GM19035 (cell line): Measurements from ENCODE around the gene TAOK3.
"Not testable (repeated sequence)": the region's sequence is repeated elsewhere in the genome, so short reads cannot be mapped to it uniquely, and the experiment has no call there.

Source experiments
- ATAC-seq: cut with Tn5 transposase; IDR thresholded peaks from one replicate; pipeline ENCODE4 v1.9.1; 2021; ENCODE audit not compliant: unreplicated experiment

The TAOK3 gene

DNA sequence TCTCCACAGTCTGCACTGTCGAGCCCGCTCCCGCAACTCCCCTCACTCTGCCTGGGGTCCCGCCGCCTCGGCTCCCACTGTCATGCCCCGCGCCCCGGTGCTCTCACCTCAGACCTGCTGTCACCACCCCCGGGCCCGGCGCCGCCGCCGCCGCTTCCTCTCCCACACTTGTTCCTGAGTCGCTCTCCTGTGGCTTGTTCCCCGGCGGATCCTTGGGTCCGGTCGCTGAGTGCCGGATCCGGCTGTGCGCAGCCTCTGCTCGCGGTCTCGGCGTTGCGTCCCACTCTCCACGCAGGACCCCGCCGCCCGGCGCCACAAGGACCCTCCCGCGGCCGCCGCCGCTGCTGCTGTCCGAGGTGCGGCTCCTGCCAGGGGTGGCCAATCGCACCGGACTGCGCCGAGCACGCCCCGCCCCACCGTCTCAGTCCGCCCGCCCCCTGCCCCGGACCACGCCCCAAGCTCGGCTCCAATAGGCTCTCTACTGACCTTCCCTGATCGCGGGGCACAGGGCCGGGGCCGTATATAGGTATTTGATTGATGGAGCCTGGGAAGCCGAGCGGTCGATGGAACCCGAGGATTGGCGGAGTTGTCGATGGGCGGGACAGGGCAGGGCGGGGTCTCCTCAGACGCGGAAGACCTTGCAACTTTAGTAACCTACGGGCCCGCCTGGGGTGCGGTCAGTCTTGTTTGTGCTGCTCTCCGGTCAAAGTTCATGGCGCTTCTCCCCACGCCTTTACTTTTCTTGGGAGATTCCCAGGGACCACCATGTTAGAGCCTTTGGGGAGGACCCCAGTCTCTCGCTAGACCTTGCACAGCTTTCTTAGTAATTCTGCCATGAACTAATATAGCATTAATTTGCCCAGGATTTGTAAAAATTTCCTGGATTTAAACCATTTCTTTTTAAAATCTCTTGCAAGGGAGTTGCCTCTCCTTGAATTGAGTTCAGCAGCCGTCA lies at the start of gene TAOK3:
Gene TAOK3, minus strand, starts transcription at position 367 of the 955 bp plus-strand sequence. CDS start 117,340 bp downstream, outside the sequence.
- peak; percentile 79 for ATAC-seq

GRCh38 chr12:118420673-118421072 lies 48.0 kb upstream of the TAOK3 start:
- ATAC-seq = no peak

GRCh38 chr12:118418385-118419057 lies 45.8 kb upstream of the TAOK3 start:
- ATAC-seq = no peak

GRCh38 chr12:118417942-118418341 lies 45.2 kb upstream of the TAOK3 start:
- no peak for ATAC-seq

DNA sequence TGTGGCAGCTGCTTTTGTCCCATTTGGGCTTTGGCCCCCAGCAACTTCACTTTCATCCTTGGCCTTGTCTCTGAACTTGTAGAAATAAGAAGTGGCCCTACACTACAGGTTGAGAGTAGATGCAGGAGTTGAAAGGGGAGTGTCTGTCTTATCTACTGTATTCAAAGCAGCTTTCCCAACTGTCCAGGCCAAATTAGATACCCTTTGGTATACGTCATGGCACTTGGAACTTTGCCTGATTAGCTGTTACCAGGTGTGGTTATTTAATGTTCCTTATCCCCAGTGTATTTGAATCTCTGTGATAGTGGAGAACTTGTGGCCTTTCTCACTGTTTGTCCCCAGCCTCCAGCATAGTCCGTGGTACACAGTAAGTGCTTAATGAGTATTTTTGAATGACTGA lies 37.1 kb upstream of the TAOK3 start:
- no peak for ATAC-seq

DNA sequence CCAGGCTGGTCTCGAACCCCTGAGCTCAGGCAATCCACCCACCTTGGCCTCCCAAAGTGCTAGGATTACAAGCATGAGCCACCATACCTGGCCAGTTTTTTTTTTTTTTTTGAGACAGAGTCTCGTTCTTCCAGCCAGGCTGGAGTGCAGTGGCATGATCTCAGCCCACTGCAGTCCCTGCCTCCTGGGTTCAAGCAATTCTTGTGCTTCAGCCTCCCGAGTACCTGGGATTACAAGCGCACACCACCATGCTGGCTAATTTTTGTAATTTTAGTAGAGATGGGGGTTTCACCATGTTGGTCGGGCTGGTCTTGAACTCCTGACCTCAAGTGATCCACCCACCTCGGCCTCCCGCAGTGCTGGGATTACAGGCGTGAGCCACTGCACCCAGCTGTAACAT lies 35.5 kb upstream of the TAOK3 start:
- ATAC-seq = not testable (repeated sequence)

- no peak for ATAC-seq
These were observed 32.3 kb upstream of the TAOK3 start for GRCh38 chr12:118404876-118405521.

GRCh38 chr12:118402251-118402650 lies 29.5 kb upstream of the TAOK3 start:
- no peak for ATAC-seq

GRCh38 chr12:118398940-118399339 lies 26.2 kb upstream of the TAOK3 start:
- ATAC-seq = no peak

GRCh38 chr12:118398524-118398923 lies 25.8 kb upstream of the TAOK3 start:
- ATAC-seq = no peak

GRCh38 chr12:118397708-118398440 lies 25.2 kb upstream of the TAOK3 start:
- no peak for ATAC-seq

DNA sequence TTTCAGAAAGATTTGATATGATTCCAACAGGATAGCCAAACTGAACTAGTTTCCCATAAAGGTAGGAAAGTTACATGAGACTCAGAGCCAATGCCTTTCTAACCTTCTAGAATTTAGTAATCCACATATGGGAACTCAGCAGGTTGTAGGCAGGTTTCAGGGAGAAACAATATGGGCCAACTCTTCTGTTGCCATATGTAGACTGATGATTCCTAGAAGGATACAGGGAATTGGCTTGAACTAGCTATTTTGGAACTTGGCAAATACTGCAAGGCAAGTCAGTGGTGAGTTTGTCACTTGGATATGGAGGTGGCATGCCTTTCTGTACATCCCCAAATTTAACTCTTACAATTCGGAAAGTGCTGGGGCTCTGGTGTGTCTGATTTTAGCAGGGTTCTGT lies 19.1 kb upstream of the TAOK3 start:
- ATAC-seq = no peak

DNA sequence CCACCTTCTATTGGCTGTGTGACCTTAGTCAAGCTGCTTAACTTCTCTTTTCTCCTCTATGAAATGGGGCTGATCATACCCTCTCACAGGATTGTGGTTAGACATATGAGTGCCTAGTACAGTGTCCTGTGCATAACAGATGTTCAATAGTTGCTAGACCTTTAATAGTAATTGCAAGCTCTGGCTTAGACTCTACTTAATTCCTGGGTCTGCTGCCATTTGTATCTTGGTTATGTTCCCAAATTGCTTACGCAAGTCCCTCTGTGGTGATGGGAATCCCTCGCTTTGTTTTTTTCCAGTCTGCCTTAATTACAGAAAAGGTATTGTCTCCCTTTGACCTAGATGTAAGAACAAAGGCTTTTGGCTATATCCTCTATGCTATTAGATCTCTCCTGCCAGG lies 18.7 kb upstream of the TAOK3 start:
- ATAC-seq = no peak

DNA sequence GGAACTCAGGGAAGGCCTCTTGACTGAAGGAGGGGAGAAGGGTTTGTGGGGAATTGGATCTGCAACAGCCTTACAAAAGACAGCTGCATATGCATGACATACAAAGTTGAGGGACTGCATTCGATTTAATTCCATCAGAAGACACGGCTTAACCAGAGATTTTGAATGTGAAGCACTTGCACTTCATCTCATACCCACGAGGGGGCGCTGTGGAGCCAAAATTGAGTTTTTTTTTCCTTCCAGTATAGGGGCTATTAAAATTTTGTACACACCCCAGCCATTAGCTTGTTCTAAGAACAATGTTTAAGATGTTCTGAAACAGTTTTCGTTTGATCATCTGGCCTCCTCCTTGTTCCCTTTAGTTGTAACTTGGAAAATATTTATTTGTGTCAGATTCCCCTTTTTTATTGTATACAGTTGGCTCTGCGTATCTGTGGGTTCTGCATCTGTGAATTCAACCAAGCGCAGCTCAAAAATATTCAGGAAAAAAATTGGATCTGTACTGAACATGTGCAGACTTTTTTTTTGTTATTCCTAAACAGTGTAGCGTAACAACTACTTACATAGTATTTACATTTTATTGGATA lies 5.3 kb upstream of the TAOK3 start:
- ATAC-seq = no peak

DNA sequence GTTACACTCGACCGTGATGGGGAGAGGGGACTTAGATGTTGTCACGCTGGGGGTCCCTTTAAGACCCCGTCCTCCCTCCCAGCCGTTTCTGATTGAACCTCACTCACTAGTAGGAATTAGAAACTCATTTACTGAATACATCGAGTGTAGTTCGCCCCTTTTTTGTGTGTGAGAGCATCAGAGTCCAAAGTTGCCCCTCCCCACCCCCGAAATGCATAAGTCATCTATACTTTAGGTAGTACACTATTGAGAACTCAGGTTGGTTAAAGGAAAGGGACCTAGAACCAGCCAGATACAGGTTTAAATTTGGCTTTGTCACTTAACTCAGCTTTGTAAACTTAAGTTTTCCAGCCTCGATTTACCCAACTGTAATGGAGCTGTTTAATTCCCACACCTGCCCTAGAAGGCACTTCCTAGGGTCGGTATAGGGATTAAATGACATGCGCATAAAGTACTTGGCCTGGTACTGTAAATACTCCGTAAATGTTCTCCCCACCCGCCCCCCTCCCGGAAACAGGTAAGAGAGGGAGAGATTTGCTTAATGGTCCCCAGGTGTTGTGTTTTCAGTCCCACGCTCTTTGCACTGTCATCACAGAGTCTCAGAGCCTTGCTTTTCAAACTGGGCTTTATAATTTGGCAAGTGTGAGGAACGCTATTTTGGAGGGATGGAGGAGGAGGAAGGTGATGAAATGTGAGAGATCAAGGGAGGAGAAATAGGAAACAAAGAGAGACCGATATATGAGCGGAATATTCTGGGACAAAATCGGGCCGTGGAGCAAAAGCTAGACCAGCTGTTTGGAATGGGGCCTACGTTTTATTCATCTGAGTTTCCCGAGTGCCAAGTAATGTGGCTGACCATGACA lies 4.5 kb upstream of the TAOK3 start:
- no peak for ATAC-seq

- ATAC-seq = peak; percentile 30
These were observed 3.6 kb upstream of the TAOK3 start, which contains the start of gene SUDS3 for GRCh38 chr12:118376089-118377020. Gene SUDS3, plus strand, starts transcription at chr12:118376555. Its CDS starts 137 bp downstream, at chr12:118376692.

DNA sequence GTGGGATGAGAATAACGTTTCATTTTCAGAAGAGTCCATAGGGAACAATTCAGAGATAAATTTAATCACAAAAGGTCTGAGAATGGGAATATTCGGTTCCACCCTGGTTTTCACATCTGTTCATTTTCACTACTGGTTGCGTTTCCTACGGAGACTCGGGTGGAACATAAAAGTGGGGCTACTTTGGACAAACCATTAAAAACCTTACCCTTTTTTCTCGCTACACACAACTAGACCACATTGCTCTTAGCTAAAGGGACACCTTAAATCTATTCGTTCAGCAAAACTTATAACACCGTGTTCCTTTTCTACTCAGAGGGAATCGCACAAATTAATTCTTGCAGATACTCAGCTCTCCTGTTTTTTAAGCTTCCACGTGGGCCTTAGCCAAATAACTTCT lies 2.6 kb upstream of the TAOK3 start:
- ATAC-seq = no peak

GRCh38 chr12:118374909-118375308 lies 2.2 kb upstream of the TAOK3 start:
- ATAC-seq = no peak
